Activated CD8-positive, alpha-beta memory T cell treated with anti-CD3 and anti-CD28 coated beads, Interleukin-2, amount 50 U/mL, for 4 hours (primary cell): ENCODE measurements around the gene ULK4.
"Not testable (repeated sequence)": the region's sequence is repeated elsewhere in the genome, so short reads cannot be mapped to it uniquely, and the experiment has no call there.

Source experiments
- DNase-seq: peaks from one replicate; pipeline ENCODE4 v3.0.0-alpha.2; 2020

Gene ULK4

DNA sequence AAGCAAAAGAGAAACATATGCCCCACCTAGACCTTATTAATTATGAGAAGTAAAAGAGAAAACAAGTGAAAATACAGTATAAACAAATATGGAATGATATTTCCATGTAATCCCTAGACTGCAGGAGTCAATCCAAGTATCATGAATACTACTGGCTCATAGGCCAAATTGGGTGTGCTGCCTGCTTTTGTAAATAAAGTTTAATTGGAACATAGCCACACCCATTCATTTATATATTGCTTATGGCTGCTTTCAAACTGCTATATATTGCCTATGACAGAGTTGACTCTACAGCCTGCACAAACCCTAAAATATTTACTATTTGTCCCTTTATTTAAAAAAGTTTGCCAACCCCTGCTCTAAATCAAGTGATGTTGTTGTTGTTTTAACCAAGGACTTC, 5.3 kb downstream of the ULK4 start:
- DNase-seq = no peak

DNA sequence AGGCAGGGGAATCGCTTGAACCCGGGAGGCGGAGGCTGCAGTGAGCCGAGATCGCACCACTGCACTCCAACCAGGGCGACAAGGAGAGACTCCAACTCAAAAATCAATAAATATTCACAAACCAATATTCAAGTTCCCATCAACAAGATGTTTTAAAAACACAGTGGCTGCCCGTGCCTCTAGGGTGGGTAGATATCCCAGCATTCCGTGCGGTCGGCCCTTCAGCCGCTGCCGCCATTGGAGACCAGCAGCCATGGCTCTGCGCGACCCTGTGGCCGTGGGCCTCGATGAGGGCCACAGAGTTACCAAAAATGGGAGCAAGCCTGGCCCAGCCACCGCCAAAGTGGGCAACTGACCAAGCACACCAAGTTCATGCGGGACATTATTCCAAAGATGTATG, 6.7 kb downstream of the ULK4 start:
- DNase-seq = no peak

DNA sequence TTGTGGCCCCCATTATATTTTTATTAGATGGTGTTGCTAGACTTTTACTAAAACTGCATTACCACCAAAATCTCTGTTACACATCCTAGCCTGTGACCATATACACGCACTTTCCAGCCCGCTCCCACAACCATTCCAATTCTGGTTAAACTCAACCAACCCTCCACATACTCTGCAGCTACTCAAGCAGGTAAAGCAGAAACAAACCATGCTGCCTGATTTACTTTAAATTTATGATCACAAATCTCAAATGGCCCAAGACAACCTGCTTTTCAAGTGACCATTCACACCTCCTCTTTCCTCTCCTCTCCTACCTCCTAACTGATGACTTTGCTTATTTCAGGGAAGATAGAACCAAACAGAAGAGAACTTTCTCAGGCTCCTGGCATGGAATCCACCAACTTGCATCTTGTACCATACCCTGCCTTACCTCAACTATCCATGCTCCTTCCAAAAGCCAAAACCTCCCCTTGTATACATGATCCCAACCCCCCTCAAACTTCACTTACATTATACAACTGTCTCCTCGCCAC, 18.5 kb downstream of the ULK4 start:
- DNase-seq = no peak

DNA sequence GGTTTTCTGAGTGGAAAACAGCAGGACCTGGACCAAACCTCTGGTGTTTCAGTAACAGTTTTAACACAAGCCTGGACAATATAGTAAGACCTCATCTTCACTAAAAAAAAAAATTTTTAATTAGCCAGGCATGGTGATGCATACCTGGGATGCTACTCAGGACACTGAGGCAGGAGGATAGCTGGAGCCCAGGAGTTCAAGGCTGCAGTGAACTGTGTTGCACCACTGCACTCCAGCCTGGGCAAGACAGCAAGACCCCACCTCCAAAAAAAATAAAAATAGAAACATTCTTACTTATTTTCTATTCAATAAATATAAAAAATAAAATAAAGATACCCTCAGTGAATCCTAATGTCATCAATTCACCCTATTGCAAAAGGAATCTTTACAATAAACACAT, 21.5 kb downstream of the ULK4 start:
- DNase-seq = no peak

DNA sequence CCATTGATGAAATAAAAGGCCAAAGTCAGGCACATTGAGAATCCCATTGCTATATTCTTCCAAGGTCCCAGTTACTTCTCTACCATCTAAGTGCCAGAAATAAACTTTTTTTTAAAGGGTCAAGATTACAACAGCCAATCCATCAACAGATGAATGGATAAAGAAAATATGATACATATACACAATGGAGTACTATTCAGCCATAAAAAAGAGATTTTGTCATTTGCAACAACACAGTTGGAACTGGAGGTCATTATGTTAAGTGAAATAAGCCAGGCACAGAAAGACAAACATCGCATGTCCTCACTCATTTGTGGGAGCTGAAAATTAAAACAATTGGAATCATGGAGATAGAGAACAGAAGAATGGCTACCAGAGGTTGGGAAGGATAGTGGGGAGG, 25.5 kb downstream of the ULK4 start:
- DNase-seq = no peak

DNA sequence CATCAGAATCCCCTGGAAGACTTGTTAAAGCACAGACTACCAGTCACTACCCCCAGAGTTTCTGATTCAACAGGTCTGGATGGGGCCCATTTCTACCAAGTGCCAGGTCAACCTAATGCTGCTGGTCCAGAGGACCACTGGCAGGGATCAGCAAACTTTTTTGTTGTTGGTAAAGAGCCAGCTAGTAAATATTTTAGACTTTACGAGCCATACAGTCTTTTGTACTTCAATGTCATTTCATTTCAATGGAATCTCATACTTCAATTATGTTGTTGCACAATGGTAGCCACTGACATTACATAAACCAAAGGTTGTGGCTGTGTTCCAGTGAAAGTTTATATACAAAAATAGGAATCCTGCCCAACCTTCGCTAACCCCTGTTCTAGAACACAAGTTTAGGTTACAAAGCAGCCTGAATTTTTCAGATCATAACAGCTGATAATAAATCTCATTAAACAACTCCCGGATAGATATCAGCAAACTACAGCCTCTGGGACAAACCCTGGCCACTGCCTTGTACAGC, 28.7 kb downstream of the ULK4 start:
- DNase-seq = no peak

DNA sequence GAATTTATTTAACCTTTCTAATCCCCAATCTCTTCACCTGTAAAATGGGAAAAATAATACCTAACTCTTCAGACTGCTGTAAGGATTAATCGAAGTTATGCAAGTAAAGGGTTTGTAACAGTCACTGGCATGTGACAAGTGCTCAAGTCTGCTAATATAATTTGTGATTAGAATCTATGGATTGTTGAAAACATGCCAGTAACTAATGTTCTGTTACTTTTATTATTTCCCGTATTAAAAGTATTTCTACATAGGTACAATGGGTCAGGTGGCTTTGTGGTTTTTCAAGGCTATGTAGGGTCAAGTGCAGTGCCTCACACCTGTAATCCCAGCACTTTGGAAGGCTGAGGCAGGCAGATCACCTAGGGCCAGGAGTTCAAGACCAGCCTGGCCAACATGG, 29.4 kb downstream of the ULK4 start:
- DNase-seq = no peak

DNA sequence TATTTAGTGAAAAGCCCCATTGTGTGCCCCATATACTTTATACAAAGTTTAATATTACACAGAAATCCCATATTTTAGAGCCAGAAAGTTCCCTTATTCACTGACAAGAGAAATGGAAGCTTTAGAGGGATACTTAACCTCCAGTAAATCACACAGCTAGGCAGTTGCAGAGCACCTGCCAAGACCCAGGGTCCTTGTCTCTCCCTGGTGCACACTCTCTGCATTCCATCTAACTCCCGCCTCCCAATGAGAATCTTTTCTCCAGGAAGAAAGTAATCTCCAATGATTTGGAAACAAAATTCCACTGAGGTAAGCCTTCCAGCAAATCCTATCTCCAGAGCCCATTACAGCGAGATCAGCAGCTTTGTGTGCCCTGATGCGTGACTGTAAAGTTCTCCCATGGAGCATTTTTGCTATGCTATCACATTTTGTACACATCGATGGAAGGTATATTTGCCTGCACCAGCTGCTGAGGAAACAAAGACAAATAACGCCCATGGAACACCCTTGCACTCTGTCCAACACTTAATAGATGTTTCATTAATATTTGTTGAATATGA, 41.4 kb downstream of the ULK4 start:
- no peak for DNase-seq

DNA sequence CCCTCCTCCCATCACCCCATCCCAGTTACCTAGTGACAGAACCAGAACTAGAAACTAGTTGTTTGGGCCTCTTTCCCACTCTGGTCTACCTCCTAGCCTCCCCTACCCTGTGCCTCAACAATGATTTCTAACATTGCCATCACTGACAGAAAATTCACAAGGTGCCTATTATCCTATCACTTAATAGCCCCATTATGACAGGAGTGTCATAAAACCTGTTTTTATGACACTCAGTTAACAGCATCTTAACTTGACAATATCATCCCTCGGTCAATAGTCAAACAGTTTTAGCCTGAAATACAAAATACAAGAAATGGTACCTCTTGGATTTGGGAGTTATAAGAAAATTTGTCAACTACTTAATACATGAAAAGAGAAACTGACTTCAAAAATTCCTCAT, 46.5 kb downstream of the ULK4 start:
- DNase-seq = no peak

DNA sequence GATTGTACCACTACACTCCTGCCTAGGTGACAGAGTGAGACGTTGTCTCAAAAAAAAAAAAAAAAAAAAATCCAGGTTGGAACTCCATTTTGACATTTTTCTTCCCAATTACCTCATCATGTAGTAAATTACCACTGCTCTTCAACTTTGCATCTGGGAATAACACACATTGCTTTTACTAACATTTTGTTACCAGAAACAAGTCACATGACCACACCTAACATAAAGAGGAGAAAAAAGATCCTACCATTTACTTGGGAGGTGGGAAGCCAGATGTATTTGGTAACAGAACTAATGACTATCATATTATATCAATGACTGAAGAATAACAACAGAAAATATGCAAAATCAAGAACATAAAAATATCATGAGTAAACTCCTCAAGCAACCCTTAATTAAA, 49.6 kb downstream of the ULK4 start:
- DNase-seq = no peak

DNA sequence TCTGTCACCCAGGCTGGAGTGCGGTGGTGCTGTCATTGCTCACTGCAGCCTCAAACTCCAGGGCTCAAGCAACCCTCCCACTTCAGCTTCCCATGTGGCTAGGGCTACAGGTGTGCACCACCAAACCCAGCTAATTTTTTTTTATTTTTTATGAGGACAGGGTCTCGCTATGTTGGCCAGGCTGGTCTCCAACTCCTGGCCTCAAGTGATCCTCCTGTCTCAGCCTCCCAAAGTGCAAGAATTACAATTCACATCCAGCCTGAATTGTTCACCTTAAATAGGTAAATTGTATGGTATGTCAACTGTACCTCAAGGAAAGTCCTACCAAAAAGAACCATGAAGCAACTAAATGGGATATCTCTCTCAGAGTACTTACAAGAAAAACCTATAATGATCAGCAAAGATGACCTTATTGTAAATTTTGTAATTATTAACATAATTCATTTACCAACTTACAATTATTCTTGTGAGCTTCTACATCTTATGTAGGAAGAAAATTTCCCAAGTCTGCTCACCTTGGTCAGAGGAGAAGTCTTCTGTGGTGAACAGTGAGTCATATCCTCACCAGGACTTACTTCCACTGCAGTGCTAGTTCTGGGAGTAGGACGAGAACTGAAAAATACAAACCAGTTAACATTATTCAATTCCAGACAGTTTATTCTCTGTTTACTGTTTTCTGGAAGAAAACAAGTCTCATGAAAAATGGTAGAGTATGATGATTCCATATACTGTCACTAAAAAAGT, 54.4 kb downstream of the ULK4 start:
- DNase-seq = no peak

DNA sequence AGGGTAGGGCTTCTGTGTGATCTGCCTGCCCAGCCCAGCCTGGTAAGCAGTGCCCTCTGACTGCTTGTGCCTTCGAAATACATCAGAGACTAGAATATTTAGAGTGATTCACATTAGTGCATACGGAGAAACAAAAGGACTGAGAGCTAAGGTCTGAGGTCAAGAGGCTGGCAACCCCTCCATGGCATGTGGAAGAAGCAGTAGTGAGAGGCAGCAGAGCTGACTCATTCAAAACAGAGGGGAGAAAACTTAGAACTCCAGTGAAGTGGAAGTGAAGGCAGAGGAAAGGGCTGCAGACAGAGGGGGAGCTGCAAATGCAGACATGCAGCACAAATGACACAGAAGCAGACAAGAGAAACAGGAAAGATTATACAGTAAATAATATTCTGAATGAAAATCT, 61.6 kb downstream of the ULK4 start:
- no peak for DNase-seq

DNA sequence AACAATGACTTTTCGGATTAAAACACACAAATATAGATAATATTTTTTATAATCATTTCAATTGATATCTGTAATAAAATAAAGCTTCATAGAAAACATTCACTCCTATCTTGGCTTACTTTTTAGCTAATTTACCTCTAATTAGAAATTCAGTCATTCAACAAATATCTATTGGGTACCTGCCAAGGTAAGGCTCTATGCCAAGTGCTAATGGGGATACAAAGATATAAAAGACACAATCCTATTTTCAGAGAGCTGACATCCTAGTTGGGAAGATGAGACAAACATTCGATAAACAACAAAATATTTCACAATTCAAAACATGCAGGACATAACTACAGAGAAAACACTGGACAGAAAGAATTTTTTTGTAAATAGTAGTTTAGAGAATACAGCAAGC, 63.3 kb downstream of the ULK4 start:
- DNase-seq = no peak

DNA sequence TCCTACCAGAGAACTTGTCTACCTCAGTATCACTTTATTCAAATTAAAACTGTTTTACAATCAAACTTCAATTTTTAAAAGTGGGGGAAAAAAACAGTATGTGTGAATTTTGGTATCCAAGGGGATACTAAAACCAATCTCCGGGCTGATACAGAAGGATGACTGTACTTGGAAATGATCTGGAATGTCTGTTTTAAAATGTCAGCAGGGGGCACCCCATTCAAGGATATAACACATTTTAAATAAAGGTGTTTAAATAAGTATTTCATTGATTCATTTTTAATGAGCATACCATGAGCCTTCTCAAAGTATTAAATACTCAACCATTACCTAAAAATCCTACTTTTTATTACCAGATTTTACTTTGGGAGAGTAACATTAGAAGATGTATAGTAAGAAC, 67.9 kb downstream of the ULK4 start:
- DNase-seq = no peak

DNA sequence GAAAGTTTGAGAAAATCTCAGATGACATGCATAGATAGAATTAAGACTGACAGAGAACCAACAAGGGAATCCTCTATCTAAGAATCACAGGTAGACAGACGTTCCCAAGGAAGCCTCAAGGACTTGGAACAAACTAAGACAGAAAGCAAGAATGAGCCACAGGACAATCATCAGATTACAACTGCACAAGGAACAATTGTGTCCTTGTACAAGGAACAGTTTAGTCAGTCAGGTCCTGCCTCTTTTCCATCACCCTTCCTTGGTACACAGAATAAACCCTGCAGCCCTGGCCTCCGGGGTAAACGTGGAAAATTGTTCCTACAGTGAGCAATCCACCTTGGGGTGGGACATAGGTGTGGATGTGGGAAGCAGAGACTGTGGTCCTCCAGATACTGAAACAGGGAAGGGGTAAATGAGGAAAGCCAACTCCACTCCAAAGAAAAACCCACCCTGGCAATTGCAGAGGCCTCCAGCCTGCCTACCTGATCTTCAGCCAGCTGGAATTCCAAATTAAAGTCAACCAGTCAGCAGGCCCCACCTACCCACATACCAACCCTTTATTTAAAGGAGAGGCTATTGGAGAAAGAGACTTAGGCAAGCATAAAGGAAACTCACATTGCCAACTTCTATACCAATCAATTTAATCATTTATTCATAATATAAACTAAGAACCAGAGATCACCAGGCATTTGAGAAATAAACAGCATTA, 73.4 kb downstream of the ULK4 start:
- DNase-seq = no peak

DNA sequence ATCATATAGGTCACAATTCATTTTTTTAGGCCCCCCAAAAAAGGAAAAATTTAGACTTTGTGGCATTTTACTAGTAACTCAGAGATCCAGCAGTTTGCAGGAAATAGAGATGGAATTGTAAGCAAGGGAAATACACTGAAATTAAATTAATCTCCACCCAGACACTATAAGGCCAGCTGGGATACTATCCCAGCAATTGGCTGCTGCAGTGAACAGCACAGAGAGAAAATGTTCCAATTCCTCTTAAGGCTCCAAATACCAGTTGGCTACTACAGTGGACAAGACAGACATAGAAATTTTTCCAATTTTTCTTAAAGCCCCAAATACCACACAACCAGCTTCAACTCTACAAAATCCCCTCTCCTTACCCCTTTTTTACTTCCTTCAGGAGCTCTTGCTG, 78.9 kb downstream of the ULK4 start:
- DNase-seq = no peak

DNA sequence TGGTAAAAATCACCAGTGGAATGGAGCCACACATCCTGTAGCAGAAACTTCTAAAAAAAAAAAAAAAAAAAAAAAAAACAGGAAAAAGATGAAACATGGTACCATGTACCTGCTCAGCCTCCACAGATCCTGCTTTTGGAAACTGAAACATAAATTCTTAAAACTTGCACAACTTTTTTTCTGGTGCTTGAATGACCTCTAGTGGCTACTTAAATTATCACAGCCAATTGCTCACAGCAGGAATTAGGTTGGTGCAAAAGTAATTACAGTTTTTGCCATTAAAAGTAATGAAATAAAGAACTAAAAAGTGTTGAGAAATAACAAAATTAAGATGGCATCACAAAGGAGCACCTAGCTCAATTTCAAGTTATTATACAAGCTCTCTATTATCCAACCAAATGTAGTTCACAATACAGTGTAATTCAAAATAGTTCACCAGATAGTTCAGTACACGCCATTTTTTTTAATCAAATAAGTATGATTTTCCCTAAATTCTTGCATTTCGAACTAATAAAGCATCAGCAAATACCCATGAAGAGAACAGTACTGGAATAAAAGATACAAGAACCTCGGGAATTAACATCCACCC, 80.6 kb downstream of the ULK4 start:
- DNase-seq = no peak

DNA sequence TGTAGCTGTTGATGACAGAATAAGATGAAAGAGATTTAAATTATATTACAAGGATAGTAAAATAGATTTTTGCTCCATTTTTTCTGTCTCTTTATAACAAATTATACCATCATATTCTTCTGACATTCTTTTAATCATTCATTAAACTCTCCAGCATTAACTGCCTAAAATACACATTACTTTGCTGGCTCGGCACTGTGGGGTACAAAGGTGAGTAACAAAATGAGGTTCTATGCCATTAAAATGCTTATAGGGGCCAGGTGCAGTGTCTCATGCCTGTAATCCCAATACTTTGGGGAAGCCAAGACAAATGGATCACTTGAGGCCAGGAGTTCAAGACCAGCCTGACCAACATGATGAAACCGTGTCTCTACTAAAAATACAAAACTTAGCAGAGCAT, 81.5 kb downstream of the ULK4 start:
- no peak for DNase-seq

DNA sequence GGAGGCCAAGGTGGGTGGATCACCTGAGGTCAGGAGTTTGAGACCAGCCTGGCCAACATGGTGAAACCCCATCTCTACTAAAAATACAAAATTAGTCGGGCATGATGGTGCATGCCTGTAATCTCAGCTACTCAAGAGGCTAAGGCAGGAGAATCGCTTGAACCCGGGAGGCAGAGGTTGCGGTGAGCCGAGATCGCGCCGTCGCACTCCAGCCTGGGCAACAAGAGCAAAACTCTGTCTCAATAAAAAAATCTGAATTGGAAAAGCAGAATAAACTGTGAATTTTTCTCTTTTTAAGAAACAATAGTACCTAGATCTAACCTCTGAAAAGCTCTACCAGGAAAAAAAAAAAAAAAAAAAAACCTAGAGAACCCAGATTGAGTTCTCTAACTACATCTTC, 84.2 kb downstream of the ULK4 start:
- DNase-seq = not testable (repeated sequence)

DNA sequence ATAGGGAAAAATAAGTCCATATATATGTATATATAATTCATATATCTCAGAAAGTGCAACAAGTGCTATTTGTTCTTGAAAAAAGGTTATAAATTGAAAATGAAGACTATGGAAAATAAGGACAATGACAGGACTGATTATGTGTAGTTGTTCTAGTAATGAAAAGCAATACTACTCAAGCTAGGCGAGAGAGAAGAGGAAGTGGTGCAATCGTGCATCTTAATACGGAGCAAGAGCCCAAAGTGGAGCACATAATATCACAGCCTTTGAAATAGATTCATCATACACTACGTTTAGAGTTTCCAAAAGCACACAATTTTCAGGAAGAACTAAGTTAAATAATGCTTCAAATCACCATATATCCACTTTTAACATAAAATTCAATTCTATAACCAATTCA, 87.9 kb downstream of the ULK4 start:
- DNase-seq = no peak

DNA sequence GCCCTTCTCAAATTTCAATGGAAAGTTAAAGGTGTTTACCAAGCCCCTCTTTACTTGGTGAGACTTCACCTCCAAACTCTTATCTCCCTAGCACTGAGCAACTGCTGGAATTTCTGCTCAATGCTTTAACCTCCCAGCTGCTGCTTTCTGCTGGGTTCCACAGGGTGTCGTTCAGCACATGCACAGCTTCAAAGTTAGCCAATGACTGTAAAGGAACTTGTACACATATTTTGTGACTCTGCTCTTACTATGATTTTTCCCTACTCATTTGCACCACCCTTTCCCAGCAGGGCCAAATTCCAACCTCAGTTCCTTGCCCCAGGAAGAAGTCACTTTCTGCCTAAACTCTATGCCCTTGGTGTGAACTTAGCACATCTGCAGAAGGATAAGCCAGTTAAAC, 89.7 kb downstream of the ULK4 start:
- DNase-seq = no peak

DNA sequence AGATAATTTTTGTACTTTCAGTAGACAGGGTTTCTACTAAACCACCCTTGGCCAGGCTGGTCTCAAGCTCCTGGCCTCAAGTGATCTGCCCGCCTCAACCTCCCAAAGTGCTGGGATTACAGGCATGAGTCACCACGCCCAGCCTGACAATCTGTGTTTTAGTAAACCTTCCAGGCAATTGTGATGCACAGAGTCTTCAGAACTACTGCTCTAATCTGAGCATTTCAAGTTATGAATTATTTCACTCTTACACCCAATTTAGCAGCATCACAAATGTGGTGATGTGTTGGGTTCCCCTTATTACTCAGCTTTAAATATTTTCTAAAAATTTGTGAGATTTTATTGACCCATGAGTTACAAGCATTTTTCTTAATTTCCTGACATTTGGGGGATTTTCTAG, 94.4 kb downstream of the ULK4 start:
- no peak for DNase-seq

DNA sequence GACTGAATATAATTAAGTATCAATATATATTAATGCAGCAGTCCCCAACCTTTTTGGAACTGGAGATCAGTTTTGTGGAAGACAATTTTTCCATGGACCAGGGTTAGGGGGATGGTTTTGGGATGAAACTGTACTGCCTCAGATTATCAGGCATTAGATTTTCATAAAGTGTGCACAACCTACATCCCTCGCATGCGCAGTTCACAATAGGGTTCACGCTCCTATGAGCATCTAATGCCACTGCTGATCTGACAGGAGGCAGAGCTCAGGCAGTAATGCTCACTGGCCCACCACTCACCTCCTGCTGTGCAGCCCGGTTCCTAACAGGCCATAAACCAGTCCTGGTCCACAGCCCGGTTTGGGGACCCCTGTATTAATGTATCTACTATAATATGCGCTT, 95.6 kb downstream of the ULK4 start:
- no peak for DNase-seq

DNA sequence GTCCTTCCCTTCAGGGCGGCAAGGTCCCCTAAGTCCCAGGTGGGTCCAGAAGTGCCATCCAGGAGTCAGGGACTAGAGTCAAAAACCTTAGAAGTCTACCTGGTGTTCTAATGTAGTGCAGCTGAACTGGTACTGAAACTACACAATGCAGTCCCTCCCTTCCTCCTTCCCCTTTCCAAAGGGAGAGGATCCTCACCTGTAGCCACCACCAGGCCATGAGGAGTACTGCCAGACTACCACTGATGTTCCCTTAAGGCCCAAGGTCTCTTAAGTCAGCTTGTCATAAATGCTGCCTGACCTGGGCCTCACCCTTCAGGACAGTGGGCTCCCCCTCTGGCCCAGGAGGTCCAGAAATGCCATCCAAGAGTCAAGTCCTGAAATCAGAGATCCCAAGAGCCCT, 98.9 kb downstream of the ULK4 start:
- no peak for DNase-seq
